Measurements from ENCODE around the gene CA10. TPM values are rescaled to one million over a fixed set of nuclear protein-coding genes. Genes with fewer than 3 reads are reported as not detected.

CA10 gene
- total RNA-seq, 1 experiment from 2014 or later = not detected

GRCh38 chr17:52048137-52048898 lies 110.2 kb downstream of the CA10 start:
- DNase-seq (ENCODE audit: low spot score) = no peak

- no peak for DNase-seq (ENCODE audit: low spot score)
These were observed 111.4 kb downstream of the CA10 start for GRCh38 chr17:52047086-52047485.

GRCh38 chr17:52041123-52041617 lies 117.3 kb downstream of the CA10 start:
- DNase-seq (ENCODE audit: low spot score) = no peak

DNA sequence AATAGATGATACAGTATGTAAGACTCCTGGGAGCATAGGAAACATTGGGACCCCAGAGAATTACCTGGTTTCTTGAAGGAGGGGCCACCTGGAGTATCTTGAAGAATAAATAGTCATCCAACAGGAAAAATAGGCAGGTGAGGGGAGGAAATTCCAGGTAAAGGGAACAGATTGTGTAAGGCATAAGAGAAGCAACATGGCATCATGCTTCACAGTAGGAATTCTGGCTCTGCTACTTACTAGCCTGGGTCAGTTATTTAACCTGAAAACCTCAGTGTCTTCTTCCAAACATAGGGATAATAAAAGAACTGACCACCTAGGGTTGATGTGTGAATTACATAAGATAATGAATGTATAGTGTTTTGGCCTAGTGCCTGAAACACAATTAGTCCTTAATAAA lies 122.1 kb downstream of the CA10 start:
- no peak for DNase-seq (ENCODE audit: low spot score)

DNA sequence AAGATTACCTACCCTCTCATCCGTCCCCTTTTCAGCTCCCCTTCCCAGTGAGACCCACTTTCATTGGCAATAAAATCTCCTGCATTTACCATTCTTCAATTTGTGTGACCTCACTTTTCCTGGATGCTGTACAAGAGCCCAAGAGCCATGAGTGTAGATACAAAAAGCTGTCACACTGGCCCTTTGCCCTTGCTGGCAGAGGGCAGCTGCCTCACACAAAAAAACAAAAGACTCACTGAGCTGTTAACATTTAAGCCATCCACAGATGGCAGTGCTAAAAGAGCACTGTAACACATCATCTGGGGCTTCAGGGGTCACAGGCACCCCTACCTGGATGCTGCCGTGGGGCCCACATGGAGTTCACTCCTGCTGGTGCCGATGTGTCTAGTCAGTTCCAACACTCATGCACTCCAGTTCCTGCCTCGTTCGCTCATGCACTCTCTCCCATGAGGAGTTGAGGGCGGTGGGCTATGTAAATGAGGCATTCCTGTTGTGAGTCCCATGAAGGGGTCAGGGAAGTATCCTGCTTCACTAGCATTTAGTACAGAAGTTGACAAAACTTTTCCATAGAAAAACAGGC lies 123.1 kb downstream of the CA10 start:
- DNase-seq (ENCODE audit: low spot score) = no peak

DNA sequence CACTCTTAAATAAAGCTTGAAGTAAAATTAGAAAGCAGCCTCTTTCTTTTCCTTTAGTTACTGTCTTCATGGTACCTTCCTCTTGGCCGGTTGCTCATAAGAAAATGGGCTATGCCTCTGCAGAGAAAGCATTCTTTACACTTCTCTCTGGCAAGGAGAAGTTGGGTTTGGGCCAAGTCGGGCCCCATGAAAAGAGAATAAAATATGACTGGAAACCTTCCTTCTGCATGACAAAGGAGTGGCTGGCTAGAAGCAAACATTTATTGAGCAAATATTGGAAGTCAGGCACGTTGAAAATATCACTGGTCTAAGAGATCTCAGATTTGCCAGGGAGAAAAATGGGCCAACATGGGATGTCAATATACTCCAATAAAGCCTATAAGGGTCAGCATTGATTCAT lies 126.1 kb downstream of the CA10 start:
- DNase-seq (ENCODE audit: low spot score) = no peak

DNA sequence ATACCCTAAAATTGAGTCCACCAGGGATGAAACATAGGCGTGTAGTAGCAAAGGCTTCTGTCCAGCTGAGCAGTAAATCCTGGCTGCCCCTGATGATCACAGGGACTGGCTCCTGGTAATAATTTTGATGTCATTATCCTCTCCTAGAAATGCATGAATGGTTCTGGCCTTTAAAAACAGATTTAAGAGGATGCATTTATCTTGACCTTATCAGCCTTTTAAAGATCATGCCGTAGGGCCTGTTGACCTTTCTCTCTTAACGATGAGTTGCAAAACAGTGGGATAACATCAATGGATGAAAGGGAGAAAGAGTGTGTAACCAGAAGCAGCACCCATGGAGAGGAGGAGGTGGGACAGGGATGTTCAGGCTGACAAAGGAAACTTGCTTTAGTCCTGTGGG lies 128.5 kb downstream of the CA10 start:
- DNase-seq (ENCODE audit: low spot score) = no peak

DNA sequence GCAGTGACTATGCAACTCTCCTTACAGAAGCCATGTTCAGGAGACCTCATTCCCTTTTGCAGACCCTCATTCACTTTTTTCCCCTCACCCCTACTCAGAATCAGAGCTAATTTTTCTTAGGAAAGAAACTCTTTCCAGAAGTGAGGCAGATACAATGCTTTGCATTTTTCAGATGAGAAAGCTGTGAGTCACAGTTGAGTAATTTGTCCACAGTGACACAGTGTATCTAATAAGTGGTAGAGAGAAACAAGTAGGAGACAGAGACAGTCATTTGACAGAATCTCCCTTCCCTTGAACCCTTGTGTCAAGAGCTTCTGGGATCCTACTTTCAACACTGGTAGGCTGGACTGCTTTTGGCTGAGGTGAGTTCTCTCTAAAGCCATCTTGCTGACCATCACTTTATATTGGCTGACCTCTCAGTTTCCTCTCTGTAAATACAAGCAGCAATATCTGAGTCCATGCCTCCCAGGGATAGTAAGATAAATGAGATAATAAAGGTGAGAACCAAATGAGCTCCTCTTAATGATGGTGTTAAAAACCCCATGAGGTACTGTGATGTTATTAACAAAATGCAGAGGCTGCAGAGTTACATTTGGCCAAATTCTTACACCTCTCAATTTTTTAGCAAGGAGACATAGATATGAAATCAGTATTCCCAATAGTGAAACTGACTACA lies 130.8 kb downstream of the CA10 start:
- peak; percentile 63 for DNase-seq (ENCODE audit: low spot score)

DNA sequence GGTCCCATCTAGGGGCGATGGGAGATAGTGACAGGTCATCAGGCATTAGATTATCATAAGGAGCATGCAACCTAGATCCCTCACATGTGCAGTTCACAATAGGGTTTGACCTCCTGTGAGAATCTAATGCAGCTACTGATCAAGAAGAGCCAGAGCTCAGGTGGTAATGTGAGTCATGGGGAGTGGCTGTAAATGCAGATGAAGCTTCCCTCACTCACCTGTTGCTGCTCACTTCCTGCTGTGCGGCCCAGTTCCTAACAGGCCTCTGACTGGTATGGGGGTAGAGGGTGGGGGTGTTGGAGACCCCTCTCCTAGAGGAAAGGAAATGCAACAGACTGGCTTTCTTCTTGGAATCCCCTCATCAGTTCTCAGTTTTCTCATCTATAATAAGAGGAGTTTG lies 131.4 kb downstream of the CA10 start:
- peak; percentile 6 for DNase-seq (ENCODE audit: low spot score)

- DNase-seq (ENCODE audit: low spot score) = no peak
These were observed 132.4 kb downstream of the CA10 start for GRCh38 chr17:52026075-52026474.

GRCh38 chr17:52025236-52025635 lies 133.3 kb downstream of the CA10 start:
- no peak for DNase-seq (ENCODE audit: low spot score)

DNA sequence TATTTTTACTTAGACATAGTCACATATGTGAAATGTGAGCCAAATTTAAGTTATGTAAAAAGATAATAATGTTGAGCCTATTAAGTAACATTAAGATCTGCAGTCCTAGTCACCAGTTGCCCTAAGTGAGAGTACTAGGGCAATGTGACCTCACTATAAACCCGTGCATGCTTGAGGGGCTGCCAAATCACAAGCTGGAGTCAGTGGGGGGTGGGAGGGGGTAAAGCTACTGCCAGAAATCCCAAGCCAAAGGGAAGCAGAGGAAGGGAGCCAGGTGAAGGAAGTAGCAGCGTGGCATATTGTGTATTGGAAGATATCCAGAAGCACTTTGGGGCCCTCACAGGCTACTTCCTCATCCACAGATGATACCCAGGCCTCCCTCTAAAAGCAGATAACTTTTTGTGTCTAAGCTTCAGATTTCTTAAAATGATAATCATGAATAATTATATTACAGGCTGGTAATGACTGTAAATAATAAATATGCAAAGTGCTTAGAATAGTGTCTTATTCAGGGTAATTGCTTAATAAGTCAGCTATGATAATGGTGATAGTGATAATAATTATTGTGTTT lies 134.1 kb downstream of the CA10 start:
- no peak for DNase-seq (ENCODE audit: low spot score)

DNA sequence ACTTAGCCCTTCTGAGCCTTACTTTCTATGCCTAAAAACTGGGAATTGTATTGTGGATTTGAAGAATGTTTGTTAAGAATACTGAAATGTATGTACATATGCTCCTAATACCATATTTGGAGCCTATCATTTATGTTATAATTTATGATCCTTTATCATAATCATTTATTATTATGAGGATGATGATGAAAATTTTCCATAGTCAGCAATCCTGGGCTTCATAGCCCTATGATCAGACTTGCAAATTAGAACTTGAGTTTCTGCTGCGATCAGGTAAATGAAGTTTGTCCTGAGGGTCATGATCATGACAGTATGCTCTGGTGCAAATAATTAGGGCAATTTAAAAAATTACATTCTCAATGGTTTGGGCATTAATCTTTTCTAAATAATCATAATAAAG lies 147.4 kb downstream of the CA10 start:
- DNase-seq (ENCODE audit: low spot score) = no peak

GRCh38 chr17:51999654-52000053 lies 158.9 kb downstream of the CA10 start:
- no peak for DNase-seq (ENCODE audit: low spot score)

- no peak for DNase-seq (ENCODE audit: low spot score)
These were observed 160.8 kb downstream of the CA10 start for GRCh38 chr17:51997723-51998122.

DNA sequence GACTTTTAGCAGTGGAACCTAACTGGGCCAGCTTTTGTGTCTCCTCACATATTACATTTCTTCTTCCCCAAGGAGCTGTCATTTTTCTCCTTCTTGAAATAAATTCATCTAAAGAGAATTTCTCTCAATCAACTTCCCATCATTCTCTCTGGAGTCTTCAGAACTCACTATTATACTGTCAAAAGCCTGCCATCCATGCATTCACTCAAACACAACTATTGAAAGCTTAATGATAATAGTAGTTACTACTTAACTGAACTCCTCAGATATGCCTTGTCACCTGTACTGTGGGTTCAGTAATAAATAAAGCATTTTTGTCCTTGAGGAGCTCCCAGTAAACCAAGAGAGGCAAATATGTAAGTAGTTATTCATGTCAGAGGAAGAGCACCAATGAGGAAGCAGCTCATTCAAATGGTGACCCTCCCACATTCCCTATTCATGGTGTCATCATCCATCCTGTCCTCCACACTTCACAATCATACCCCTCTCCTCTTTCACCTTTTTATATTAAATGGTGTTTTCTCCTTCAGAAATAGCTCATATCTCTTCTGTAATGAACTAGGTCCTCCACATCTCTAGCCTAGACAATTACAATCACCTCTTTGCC lies 162.6 kb downstream of the CA10 start:
- no peak for DNase-seq (ENCODE audit: low spot score)

DNA sequence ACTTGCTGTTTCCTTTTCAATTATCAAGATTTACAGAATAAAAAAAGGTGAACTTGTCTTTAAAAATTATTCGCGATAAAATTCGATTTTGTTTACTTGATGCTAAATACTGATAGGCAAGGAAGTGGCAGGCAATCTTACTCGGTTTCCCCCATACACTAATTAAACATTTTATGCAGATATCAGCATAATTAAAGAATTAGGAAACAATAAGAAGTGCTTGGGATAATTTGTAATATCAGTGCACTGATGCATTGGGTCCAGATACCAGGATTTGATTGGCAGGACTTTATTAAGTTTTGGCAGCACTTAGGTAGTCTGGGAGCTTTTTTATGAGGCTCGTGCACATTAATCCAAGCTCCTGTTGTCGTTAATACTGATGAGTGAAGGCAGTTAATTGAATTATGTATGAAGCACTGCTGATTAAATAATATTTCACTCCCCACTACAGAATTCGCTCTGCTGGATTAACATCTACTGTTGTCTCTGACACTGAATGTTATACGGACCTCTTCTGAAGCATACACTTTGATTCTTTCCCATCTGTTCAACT lies 165.6 kb downstream of the CA10 start:
- DNase-seq (ENCODE audit: low spot score) = no peak

DNA sequence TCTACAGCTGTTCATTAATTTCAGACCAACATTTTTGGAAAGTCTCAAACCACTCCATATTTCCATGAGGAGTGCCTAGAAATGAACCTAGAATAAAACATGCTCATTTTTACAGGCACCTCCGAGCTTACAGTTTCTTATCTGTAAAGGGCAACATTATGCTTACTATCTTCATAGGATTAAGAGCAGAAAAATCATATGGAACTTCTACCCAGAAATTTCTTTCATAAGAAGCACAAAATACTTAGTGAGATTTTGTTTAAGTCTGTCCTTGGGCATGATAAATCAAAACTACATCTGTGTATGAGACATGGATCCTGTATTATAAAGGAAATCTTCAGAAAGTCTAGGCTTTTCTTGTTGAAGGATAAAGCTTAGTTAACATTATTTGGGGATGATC lies 187.4 kb downstream of the CA10 start:
- no peak for DNase-seq (ENCODE audit: low spot score)

- DNase-seq (ENCODE audit: low spot score) = no peak
These were observed 196.8 kb downstream of the CA10 start for GRCh38 chr17:51961689-51962088.

DNA sequence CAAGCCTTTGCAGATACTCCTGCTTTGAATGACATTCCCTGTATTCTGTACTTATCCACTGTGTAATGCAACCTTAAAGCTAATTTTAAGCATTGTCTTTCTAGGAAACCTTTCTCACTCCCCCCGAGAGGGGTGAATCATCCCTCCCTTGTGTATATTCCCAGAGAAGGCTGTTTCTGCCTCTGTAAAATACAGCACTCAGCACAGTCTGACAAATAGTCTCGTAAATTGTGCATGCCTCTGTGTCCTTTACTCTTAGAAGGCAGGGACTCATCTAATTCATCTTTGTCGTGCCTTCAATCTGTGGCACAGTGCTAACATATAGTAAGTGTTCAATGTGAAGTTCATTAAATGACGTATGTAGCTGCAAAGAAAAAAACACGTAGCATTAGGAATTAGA lies 200.7 kb downstream of the CA10 start:
- no peak for DNase-seq (ENCODE audit: low spot score)

DNA sequence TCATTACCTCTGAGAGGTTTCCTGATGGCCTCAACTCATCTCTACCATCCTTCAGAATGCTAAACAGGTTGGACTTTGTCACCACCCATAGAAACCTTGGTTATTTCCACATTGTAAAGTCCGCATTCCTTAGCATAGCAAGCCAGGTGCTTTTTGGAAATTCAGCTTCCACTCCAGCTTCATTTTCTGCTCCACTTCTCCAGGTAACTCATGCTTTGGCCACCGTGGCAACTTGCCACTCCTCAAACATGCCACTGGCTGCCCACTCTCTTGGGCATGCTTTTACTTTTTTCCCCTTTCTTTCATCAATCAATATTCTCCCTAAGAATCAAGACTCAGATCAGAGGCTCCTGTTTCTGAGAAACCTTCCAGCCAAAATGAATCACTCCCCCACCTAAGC lies 203.3 kb downstream of the CA10 start:
- no peak for DNase-seq (ENCODE audit: low spot score)

DNA sequence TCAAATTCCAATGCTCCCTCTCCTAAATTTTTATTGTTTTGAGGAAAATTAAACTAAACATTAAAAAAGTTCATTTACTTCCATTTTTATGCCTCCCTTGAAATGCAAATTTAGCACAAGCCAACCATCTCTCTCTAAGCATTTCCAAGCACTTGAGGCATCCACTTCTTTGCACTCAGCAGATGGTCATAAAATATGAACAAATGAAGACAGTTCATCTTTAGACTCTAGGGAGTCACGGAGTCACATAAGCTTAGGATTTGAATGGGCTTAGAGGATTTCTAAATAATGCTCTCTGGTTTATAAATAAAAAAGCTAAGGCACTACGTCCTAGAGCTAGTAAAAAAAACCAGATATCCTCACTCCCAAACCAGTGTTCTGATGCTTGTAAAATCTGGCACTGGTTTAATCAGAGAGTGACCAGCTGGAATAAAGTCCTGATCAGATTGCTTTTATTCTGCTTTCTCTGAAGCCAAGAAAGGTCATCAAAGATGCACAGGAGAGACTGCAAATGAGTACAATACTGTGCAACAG lies 204.2 kb downstream of the CA10 start:
- no peak for DNase-seq (ENCODE audit: low spot score)

Measured in A172 (cell line).